Neural cell (in vitro differentiated cells): ENCODE results near the gene LRRC45.

Source experiments
- EP300 ChIP-seq: fragments of 450-650 bp; conservative IDR thresholded peaks from 2 replicates; pipeline ENCODE4 v1.6.1; 2014; ENCODE audit warnings: antibody characterized with exemption, mild to moderate bottlenecking, moderate library complexity; ENCODE audit not compliant: poor library complexity, severe bottlenecking
- EZH2 ChIP-seq: fragments of 200-600, 300-800 bp; shearing (Covaris generic), sonication (generic); IDR thresholded peaks from 2 replicates; pipeline ENCODE4 v1.6.1; 2014; ENCODE audit warnings: antibody characterized with exemption, low read length, borderline replicate concordance, mild to moderate bottlenecking; ENCODE audit not compliant: insufficient read depth, poor library complexity, severe bottlenecking
- MXI1 ChIP-seq: fragments of 450-650 bp; conservative IDR thresholded peaks from 2 replicates; pipeline ENCODE4 v1.6.1; 2014; ENCODE audit warnings: antibody characterized with exemption, mild to moderate bottlenecking; ENCODE audit not compliant: poor library complexity, severe bottlenecking
- POLR2AphosphoS5 ChIP-seq: IDR thresholded peaks from 2 replicates; pipeline ENCODE4 v1.6.1; 2012
- RAD21 ChIP-seq: fragments of 450-650 bp; conservative IDR thresholded peaks from 2 replicates; pipeline ENCODE4 v1.6.1; 2014; ENCODE audit warnings: antibody characterized with exemption, mild to moderate bottlenecking, moderate library complexity
- REST ChIP-seq: IDR thresholded peaks from 2 replicates; pipeline ENCODE4 v1.6.1; 2012; ENCODE audit warnings: borderline replicate concordance
- SMC3 ChIP-seq: fragments of 450-650 bp; conservative IDR thresholded peaks from 2 replicates; pipeline ENCODE4 v1.6.1; 2014; ENCODE audit warnings: antibody characterized with exemption, mild to moderate bottlenecking, moderate library complexity; ENCODE audit not compliant: poor library complexity
- TAF1 ChIP-seq: IDR thresholded peaks from 2 replicates; pipeline ENCODE4 v1.6.1; 2012; ENCODE audit warnings: low read depth
- TF ChIP-seq, protein P1 (sequence below): fragments of 450-650 bp; IDR thresholded peaks from 2 replicates; pipeline ENCODE4 v1.5.1; 2014; ENCODE audit warnings: antibody characterized with exemption, mild to moderate bottlenecking, moderate library complexity; ENCODE audit not compliant: poor library complexity, severe bottlenecking

DNA sequence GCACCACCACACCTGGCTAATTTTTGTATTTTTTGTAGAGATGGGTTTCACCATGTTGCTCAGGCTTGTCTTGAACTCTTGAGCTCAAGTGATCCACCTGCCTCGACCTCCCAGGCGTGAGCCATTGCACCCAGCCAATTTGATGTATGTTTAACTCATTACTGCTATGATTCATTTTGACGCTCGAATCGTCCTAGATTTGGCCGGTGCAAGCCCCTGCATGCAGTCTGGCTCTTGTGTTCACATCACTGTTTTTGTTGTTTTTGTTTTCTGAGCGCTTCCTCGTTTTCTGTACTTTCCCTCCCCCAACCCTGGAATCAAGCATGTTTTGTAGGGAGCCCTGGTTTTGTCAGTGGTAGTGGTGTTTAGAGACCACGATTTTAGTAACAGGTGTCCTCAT is 50.3 kb downstream of the LRRC45 start:
- TF ChIP-seq MXI1 (no peak), POLR2AphosphoS5 (no peak), RAD21 (no peak), SMC3 (no peak), REST (no peak), TAF1 (no peak), EP300 (no peak), EZH2 (no peak)
- TF ChIP-seq, protein P1, sequence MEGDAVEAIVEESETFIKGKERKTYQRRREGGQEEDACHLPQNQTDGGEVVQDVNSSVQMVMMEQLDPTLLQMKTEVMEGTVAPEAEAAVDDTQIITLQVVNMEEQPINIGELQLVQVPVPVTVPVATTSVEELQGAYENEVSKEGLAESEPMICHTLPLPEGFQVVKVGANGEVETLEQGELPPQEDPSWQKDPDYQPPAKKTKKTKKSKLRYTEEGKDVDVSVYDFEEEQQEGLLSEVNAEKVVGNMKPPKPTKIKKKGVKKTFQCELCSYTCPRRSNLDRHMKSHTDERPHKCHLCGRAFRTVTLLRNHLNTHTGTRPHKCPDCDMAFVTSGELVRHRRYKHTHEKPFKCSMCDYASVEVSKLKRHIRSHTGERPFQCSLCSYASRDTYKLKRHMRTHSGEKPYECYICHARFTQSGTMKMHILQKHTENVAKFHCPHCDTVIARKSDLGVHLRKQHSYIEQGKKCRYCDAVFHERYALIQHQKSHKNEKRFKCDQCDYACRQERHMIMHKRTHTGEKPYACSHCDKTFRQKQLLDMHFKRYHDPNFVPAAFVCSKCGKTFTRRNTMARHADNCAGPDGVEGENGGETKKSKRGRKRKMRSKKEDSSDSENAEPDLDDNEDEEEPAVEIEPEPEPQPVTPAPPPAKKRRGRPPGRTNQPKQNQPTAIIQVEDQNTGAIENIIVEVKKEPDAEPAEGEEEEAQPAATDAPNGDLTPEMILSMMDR, result no peak
